Measurements from ENCODE around the gene CCSER1.
"Not testable (repeated sequence)": the region's sequence is repeated elsewhere in the genome, so short reads cannot be mapped to it uniquely, and the experiment has no call there.

Gene CCSER1

GRCh38 chr4:91519155-91519554 is 1392.0 kb downstream of the CCSER1 start:
- no peak for DNase-seq (ENCODE audit: low spot score)

GRCh38 chr4:91525621-91526020 is 1398.4 kb downstream of the CCSER1 start:
- DNase-seq (ENCODE audit: low spot score): no peak

- no peak for DNase-seq (ENCODE audit: low spot score)
Measured at GRCh38 chr4:91527056-91527455, 1399.9 kb downstream of the CCSER1 start.

- DNase-seq (ENCODE audit: low spot score): no peak
Measured at GRCh38 chr4:91567594-91567993, 1440.4 kb downstream of the CCSER1 start.

GRCh38 chr4:91577864-91578263 is 1450.7 kb downstream of the CCSER1 start:
- no peak for DNase-seq (ENCODE audit: low spot score)

- no peak for DNase-seq (ENCODE audit: low spot score)
Measured at GRCh38 chr4:91590260-91590659, 1463.1 kb downstream of the CCSER1 start.

GRCh38 chr4:91592125-91592524 is 1464.9 kb downstream of the CCSER1 start:
- no peak for DNase-seq (ENCODE audit: low spot score)

GRCh38 chr4:91596718-91597117 is 1469.5 kb downstream of the CCSER1 start:
- DNase-seq (ENCODE audit: low spot score): no peak

- no peak for DNase-seq (ENCODE audit: low spot score)
Measured at GRCh38 chr4:91598696-91599095, 1471.5 kb downstream of the CCSER1 start.

GRCh38 chr4:91600301-91600700 is 1473.1 kb downstream of the CCSER1 start:
- DNase-seq (ENCODE audit: low spot score): no peak

- DNase-seq (ENCODE audit: low spot score): no peak
Measured at GRCh38 chr4:91601401-91601800, 1474.2 kb downstream of the CCSER1 start.

- no peak for DNase-seq (ENCODE audit: low spot score)
Measured at GRCh38 chr4:91611782-91612181, 1484.6 kb downstream of the CCSER1 start.

GRCh38 chr4:91620952-91621351 is 1493.8 kb downstream of the CCSER1 start:
- no peak for DNase-seq (ENCODE audit: low spot score)

GRCh38 chr4:91621446-91621845 is 1494.3 kb downstream of the CCSER1 start:
- DNase-seq (ENCODE audit: low spot score): no peak

- DNase-seq (ENCODE audit: low spot score): no peak
Measured at GRCh38 chr4:91622925-91623602, 1495.9 kb downstream of the CCSER1 start.

- DNase-seq (ENCODE audit: low spot score): not testable (repeated sequence)
Measured at GRCh38 chr4:91623603-91623967, 1496.4 kb downstream of the CCSER1 start.

GRCh38 chr4:91630054-91630453 is 1502.9 kb downstream of the CCSER1 start:
- no peak for DNase-seq (ENCODE audit: low spot score)

- DNase-seq (ENCODE audit: low spot score): no peak
Measured at GRCh38 chr4:91630764-91631163, 1503.6 kb downstream of the CCSER1 start.

- DNase-seq (ENCODE audit: low spot score): no peak
Measured at GRCh38 chr4:91631335-91631734, 1504.1 kb downstream of the CCSER1 start.

GRCh38 chr4:91636083-91636482 is 1508.9 kb downstream of the CCSER1 start:
- DNase-seq (ENCODE audit: low spot score): no peak
